Stimulated activated CD4-positive, alpha-beta T cell treated with anti-CD3 and anti-CD28 coated beads, Interleukin-1b, Interleukin-23, amount 100 ng/mL, for 24 hours (primary cell): ENCODE measurements around the gene DNAAF1.
A peak's percentile ranks its signal among the peaks of the same experiment; 100 is the strongest.

Experiments
- DNase-seq, 4 experiments: peaks; one replicate each; pipeline ENCODE4 v3.0.0-alpha.2; 2020; ENCODE audit warnings: low read depth in 4 of 4, low spot score in 1 of 4

The DNAAF1 gene

DNA sequence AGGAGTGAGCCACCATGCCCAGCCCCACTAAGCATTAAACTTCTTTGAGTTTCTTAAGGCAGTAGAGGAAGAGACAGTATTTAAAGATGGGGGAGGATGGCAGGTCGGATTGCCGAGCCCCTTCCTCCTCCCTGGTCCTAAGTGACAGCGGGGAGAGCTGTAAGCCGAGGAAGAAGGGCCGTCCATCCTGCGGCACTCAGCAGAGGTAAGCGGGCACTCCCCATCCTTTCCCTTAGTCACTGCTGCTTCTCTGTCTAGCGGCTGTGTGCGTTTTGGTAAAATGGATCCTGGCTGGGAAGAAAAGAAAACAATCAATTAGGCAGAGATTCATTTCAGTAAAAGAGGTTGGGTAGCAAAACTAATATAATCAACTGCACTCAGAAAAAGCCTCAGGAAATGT lies 13.9 kb downstream of the DNAAF1 start:
- DNase-seq = no peak

DNA sequence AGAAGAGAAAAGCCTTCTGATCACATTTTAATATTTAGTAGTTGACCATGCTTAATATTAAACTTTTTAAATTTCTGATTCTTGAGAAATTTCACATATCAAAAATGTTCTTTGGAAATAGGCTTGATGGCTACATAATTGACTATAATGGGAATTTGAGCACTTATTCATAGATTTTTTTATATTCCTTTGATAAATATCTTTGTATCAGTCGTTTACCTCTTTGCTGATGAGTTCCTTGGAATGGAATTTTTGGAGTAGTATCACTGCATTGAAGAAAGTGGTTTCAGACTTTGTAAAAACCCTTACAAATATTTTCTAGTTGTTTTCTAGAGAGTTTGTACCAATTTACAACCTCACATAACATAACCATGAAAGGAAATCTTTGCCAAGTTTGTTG lies 14.7 kb downstream of the DNAAF1 start:
- DNase-seq = no peak

DNA sequence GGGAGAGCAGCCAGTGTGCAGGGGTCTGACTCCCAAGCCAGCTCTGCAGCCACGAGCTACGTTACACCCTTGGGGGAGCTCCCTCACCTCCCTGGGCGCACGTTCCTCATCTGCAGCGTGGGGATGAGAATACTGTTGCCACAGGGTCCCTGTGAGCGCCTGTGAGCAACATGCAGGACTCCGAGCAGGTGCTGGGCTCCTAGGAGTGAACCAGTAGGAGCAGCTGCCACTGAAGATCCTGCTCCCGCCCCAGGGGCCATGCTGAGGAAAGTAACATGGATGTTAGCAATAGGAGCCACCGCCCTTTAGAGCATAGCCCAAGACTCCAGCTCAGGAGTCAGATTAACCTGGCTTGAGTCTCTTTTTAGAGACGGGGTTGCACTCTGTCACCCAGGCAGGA lies 15.9 kb downstream of the DNAAF1 start:
- no peak for DNase-seq

GRCh38 chr16:84161801-84162200 lies 16.7 kb downstream of the DNAAF1 start:
- DNase-seq = no peak

DNA sequence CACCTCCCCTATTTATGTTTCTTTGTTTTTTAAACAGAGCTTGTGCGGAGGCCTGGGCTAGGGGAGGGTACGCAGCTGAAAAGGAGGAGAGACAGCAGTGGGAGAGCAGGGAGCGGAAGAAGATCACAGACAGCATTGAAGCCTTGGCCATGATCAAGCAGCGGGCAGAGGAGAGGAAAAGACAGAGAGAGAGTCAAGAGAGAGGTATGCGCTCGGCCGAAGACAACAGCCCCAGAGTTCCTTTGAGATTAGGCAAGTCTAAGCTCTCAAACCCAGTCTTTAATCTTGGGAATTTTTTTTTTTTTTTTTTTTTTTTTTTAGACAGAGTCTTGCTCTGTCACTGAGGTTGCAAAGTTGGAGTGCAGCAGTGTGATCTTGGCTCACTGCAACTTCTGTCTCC lies 20.6 kb downstream of the DNAAF1 start:
- no peak for DNase-seq

GRCh38 chr16:84166796-84167695 lies 21.9 kb downstream of the DNAAF1 start:
- DNase-seq = no peak

DNA sequence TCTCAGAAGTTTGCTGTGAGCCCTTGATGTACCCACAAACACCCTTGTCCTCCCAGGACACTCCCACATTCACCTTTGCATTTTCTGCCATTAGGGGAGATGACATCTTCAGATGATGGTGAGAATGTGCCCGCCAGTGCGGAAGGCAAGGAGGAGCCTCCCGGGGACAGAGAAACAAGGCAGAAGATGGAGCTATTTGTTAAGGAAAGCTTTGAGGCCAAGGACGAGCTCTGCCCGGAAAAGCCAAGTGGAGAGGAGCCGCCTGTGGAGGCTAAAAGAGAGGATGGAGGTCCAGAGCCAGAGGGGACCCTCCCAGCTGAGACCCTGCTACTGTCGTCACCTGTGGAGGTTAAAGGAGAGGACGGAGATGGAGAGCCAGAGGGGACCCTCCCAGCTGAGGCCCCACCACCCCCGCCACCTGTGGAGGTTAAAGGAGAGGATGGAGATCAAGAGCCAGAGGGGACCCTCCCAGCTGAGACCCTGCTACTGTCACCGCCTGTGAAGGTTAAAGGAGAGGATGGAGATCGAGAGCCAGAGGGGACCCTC lies 24.7 kb downstream of the DNAAF1 start:
- DNase-seq = no peak

DNA sequence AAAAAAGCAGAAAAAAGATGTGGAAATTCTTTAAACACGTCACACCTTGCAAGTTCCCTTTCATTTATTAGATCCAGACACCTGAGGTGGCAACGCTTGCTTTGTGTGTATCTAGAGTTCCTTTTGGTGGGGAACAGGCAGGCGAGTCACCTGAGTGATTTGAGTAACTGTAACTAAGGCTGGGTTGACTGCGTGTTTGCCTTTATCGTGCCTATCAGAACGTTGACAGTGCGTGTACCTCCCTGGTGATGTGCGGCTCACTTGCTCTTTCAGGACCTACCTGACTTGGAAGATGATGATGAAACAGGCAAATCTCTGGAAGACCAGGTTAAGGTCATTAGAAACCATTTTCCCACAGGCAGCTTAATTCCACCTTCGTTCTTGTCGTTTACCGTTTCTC lies 29.3 kb downstream of the DNAAF1 start:
- DNase-seq = no peak

GRCh38 chr16:84175350-84176081 lies 30.4 kb downstream of the DNAAF1 start:
- DNase-seq = peak in 2 of 4 experiments; percentile 59 to 60

DNA sequence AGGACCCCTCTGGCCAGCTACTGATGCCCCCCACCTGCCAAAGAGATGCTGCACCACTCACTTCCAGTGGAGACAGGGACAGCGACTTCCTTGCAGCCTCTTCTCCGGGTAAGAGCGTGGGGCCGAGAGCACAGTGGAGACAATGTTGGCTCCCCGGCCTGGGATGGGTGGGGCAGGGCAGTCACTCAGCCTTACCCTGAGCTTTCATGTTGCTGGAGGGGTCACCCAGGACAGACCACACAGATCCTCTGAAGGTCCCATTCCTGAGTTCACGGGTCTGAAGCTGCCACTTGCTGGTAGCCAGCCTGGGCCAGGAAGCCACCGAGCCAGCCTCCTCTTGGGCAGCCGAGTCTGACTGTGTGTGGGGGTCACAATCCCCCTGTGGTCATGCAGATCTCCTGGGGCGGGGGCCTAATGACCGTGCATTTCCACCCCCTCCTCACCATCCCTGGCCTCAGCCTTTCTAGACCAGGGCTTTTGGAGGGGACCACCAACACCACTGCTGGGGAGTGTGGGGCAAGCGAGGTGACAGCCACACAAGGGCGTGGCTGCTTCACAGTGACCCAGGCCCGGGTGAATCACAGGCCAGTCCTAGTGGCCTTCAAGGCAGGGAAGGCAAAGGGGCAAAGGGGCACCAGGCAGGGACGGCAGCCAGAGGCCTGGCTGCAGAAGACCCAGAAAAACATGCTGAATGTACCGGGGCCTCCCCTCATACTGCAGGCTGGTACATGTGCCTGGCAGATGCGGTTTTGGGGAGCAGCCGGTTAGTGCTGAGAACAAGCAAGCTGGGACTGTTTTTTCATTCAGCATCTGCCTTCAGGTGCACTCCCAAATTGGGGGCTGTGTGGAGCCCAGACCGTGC lies 31.3 kb downstream of the DNAAF1 start:
- no peak for DNase-seq

DNA sequence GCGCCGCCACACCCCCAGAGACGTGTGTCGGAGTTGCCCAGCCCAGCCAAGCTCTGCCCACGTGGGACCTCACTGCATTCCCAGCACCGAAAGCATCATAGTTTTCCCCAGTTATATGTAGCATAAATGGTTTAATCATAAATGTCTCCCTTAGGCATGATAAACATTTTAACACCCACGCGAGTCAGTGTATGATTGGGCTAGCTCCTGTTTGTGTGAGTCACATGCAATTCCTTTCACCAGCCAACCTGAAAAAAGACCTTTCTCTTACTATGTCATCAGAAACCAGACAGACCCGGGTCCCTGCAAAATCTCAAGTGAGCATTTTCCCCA lies 32.6 kb downstream of the DNAAF1 start:
- no peak for DNase-seq

GRCh38 chr16:84178146-84178765 lies 33.1 kb downstream of the DNAAF1 start:
- no peak for DNase-seq

DNA sequence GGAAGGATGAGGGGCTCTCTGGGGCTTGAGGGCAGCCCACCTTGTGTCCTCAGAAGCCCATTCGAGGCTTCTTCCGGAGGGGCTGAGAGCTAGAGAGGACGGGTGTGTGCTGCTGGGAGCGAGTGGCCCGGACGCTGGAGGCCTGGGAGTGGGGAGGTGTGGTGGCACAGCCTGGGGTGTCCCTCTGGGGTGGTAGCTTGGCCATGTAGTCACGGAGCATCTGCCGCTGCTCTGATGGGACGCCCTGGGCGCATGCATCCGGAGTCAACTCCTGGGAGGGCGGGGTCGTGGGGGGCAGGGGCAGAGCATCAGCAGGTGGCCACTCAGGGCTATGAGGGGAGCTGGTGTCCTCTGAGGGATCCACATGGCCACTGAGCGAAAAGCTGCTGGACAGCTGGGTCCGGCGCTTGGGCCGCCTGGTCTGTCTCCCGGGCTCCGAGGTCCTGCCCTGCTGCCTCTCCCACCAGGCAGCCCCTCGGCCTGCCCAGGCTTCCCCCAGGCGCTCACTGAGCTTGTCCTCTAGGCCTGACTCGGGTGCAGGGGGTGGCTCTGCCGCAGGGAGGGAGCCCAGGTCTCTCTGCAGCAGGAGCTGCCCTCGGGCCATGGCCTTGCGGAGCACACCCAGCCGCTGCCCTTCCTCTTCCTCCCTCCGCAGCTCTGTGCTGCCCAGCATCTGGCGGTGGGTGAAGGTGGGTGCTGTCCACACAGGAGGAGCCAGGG lies 33.9 kb downstream of the DNAAF1 start:
- DNase-seq = no peak

DNA sequence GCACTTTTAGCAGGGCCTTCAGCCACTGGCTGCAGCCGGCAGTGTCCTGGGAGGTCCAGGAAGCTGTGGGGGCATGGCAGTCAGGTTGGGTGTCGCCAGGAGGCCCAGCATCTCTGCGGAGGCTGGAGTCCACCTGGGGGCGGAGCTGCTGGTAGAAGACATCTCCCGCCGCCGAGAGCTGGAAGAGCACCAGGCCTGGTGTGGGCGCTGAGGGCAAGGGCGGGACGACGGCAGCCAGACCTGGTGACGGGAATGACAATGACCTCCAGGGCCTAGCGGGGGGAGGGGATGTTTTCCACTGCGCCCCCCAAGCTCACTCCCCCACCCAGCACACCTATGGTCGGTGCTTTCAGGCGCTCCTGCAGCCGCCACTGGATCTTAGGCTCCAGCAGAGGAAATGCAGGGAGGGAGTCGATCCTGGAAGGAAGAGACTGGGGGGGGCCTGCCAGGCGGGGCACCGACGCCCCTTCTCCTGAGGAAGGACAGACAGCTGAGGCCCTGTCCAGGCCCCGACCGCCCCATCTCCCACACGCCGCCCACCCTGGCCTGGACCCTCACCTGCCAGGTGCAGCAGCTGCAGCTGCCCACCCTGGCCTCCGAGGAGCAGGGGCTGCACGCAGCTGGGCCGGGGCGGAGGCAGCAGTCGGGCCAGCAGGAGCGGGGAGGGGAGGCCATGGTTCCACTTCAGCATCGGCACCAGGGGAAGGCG lies 34.7 kb downstream of the DNAAF1 start:
- DNase-seq = no peak

- no peak for DNase-seq
Observed at GRCh38 chr16:84180519-84181140, 35.5 kb downstream of the DNAAF1 start.

DNA sequence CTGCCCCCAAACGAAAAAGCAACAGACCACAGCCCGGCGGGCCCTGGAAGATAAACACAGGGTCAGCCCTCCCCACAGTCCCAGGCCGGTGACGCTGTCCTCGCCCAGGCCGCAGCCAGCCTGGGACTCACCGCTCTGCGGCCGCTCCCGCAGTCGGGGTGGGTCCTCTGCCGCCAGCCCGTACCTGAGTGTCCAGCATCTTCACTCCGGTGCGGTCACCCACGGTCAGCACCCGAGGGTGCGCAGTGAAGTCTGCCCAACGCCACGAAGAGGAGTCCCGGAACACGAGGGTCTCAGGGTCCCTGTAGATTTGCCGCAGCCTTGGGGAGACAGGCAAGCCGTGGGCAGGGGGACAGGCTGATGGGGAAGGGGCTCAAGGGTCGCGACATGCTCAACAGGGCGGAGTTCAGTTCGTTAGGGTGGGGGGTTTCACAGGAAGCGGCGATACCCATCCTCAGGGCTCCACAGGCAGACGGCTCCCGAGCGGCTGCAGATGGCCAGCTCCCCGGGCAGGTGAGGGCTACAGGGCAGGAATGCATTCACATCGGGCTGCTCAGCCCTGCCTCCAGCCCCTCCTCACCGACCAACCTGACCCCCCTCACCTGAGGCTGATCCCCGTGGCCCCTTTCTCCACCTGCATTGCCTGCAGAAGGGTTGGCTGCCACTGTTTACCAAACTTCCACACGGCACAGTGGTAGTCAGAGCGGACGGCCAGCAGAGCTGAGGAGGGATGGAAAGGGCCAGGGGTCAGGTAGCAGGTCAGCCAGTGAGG lies 36.2 kb downstream of the DNAAF1 start:
- no peak for DNase-seq

DNA sequence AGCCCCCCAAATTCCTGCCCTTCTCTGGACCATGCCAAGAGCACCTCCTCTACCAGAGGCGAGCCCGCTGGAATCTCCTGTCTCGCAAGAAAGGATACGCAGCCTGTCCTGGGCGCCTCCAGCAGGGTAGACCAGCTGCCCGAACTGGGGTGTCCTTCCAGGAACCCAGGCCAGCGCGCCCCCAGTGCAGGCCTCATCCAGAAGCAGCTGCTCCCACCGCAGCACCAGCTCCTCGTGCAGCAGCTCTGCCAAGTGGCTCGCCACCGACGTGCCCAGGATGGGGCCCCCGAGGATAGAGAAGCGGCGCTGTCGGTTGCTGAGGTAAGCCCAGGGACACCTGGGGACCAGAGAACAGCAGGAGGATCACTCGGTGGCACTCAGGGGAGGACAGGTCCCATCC lies 37.0 kb downstream of the DNAAF1 start:
- DNase-seq = no peak
